GM18507 (cell line): ENCODE data around the gene CDSN.
A peak's percentile ranks its signal among the peaks of the same experiment; 100 is the strongest.
"Not testable (repeated sequence)": the region's sequence is repeated elsewhere in the genome, so short reads cannot be mapped to it uniquely, and the experiment has no call there.

Source experiments
- DNase-seq: peaks from one replicate; pipeline ENCODE4 v3.0.0; 2011; ENCODE audit warnings: low read depth; ENCODE audit not compliant: insufficient read length; ENCODE audit errors: extremely low spot score
- FAIRE-seq: peaks from 2 replicates; lab custom pipeline; 2011; peaks lifted over from hg19 to GRCh38; lab: Jason Lieb, UNC

Gene CDSN, protein sequence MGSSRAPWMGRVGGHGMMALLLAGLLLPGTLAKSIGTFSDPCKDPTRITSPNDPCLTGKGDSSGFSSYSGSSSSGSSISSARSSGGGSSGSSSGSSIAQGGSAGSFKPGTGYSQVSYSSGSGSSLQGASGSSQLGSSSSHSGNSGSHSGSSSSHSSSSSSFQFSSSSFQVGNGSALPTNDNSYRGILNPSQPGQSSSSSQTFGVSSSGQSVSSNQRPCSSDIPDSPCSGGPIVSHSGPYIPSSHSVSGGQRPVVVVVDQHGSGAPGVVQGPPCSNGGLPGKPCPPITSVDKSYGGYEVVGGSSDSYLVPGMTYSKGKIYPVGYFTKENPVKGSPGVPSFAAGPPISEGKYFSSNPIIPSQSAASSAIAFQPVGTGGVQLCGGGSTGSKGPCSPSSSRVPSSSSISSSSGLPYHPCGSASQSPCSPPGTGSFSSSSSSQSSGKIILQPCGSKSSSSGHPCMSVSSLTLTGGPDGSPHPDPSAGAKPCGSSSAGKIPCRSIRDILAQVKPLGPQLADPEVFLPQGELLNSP

DNA sequence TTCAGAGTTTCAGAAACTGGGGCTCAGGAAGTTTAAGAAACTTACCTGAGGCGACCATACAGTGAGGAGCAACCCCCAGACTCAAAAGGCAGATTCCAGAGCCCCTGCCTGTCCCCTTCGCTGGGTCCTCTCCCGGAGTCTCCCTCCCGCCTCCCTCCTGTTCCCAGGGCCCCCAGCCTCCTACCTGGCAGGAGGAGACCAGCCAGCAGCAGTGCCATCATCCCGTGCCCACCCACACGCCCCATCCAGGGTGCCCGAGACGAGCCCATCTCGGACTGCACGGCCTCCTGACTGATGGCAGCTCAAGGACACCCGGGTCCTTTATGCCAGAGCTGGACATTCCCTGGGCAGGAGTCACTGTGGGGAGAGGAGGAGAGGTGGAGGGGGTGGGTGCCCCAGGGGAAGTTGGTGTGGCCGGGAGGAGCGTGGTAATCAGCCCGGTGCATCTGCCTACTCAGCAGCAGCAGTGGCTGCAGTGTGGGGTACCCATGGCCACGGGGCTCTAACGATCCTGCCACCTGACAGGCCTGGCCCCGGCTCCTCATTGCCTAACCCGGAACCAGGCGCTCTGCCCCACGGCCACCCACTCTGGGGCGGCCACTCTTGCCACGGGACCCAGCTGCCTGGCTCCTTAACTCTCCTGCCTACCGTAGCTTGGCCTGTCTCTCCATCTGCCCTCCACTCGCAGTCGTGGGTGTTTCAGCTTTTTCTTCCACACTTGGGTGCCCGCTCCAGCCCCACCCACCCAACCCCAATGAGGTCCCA lies at the start of gene CDSN:
TSS of gene CDSN (minus strand) at position 296 of the 765 bp plus-strand sequence. CDS start at position 269, 27 bp downstream.
- no peak for FAIRE-seq
- DNase-seq: no peak

GRCh38 chr6:31169123-31169857 lies 49.0 kb upstream of the CDSN start:
- DNase-seq (no peak), FAIRE-seq (no peak)

DNA sequence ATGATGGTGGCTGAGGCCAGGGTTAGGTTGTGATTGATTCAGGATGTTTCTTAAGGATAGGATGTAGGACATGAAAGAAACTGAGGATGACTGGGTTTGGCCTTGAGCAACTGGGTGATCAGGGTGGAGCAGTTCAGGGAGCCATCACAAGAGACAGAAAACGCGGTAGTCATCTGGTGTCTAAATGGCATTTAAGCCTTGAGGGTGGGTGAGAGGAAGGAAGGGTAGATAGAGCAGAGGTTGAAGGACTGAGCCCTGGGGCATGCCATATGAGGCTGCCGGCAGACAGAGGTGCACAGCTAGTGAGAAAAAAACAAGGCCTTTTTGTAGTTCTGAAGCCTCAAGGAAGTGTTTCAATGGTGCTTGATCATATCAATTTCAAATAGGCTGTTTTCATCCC lies 48.4 kb upstream of the CDSN start:
- no peak for FAIRE-seq
- no peak for DNase-seq

GRCh38 chr6:31165986-31166385 lies 45.7 kb upstream of the CDSN start:
- no peak for DNase-seq
- FAIRE-seq: no peak

DNA sequence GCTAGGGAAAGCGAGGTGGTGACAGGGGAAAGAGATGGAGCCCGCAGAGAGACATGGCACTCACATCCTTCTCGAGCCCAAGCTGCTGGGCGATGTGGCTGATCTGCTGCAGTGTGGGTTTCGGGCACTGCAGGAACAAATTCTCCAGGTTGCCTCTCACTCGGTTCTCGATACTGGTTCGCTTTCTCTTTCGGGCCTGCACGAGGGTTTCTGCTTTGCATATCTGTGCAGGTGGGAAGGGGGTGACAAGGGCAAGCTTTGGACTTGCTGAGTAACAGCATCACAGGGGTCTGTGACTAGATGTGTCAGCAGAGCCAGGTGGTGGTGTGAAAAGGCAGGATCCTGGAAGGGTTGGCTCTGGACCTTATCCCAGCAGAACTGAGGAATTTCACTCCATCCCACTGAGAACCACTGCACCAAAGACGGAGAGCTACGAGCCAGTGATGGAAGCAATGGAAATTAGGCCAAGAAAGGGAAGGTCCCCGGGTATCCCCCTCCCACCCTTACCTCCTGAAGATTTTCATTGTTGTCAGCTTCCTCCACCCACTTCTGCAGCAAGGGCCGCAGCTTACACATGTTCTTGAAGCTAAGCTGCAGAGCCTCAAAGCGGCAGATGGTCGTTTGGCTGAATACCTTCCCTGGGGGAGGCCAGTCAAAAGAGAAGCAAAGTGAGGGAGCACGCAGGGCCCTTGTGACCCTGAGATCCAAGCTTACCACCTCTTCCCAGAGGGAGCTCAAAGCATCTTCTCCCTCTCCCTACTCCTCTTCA lies 45.0 kb upstream of the CDSN start:
- DNase-seq: not testable (repeated sequence)
- FAIRE-seq: peak; percentile 74

DNA sequence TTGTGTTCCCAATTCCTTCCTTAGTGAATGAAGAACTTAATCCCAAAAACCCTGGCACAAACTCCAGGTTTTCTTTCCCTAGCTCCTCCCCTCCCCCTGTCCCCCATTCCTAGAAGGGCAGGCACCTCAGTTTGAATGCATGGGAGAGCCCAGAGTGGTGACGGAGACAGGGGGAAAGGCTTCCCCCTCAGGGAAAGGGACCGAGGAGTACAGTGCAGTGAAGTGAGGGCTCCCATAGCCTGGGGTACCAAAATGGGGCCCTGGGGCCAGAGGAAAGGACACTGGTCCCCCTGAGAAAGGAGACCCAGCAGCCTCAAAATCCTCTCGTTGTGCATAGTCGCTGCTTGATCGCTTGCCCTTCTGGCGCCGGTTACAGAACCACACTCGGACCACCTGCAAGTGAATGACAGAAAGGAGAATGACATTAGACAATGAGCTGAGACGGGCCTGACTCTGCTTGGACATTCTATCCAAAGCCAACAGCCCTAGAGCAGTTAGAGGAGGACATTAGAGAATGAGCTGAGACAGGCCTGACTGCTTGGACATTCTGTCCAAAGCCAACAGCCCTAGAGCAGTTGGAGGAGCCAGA lies 44.3 kb upstream of the CDSN start:
- DNase-seq, FAIRE-seq: not testable (repeated sequence)

GRCh38 chr6:31163922-31164321 lies 43.7 kb upstream of the CDSN start:
- FAIRE-seq: no peak
- no peak for DNase-seq

- FAIRE-seq: no peak
- no peak for DNase-seq
These were observed 42.4 kb upstream of the CDSN start for GRCh38 chr6:31162463-31163165.

DNA sequence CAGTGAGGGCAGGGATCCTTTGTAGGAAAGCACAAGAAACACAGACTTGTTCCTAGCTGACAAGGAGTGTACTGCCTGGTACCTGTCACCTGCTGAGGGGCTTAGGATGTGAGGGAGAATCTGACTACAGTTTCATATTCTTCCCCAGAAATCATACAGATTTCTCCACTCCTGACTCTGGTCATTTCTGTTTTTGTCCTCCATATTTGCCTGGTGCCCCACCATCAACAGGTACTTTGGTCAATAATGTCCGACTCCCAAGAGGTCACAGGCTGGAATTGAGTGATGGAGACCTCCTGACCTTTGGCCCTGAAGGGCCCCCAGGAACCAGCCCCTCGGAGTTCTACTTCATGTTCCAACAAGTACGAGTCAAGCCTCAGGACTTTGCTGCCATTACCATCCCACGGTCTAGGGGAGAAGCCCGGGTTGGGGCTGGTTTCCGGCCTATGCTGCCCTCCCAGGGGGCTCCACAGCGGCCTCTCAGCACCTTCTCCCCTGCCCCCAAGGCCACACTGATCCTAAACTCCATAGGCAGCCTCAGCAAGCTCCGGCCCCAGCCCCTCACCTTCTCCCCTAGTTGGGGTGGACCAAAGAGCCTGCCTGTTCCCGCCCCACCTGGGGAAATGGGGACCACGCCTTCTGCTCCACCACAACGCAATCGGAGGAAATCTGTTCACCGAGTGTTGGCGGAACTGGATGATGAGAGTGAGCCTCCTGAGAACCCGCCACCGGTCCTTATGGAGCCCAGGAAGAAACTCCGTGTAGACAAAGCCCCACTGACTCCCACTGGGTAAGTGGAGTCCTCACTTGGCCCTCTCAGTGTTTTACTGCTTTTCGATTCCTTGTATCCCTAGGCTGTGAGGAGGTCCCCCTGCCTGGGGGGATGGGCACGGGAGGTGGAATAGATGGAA lies 41.2 kb upstream of the CDSN start:
- FAIRE-seq (no peak), DNase-seq (no peak)

DNA sequence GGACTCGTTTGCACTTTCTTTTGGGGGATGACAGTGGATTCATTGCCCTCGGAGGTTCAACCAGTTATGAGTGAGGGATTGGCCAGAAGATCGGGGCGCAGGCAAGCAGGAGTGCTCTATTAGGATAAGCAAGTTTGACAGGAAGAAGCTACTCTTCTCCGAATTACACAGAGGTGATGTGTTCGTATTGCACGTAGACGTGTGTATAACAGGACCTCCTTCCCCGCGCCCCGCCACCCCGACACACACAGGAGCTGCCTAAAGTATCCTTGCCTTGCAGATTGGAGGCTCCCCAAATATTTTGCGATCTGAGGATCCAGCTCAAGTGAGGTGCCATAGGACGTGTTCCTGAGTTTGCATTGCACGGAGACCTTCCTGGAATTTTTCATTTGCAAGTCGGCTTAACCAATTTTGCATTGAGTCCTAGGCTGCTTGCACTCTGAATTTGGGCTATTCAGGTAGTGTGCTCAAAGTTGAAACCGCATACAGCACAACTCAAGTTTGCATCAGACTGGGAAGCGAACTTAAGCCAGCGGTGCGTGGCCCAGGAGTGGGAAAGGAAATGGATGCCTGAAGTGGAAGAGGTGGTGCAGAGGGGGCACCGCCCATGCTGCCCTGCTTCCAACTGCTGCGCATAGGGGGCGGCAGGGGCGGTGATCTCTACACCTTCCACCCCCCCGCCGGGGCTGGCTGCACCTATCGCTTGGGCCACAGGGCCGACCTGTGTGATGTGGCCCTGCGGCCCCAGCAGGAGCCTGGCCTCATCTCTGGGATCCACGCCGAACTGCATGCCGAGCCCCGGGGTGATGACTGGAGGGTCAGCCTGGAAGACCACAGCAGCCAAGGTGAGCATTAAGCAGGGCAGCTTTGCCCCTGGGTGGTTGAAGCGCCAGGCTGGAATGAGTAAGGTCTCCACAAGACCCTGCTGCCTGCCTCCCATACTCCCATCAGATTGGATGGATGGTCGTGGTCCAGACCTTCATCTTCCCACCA lies 38.9 kb upstream of the CDSN start:
- no peak for DNase-seq
- no peak for FAIRE-seq

GRCh38 chr6:31158140-31158862 lies 38.1 kb upstream of the CDSN start, which contains the start of gene TCF19:
TCF19 (plus strand) TSS chr6:31158589; CDS start chr6:31159470, 881 bp downstream.
- DNase-seq (peak; percentile 100), FAIRE-seq (peak; percentile 97)

GRCh38 chr6:31157513-31158139 lies 37.4 kb upstream of the CDSN start, which contains the start of gene CCHCR1:
CCHCR1 (minus strand) TSS chr6:31157802; CDS start chr6:31157600, 202 bp downstream.
- FAIRE-seq: no peak
- DNase-seq: no peak

DNA sequence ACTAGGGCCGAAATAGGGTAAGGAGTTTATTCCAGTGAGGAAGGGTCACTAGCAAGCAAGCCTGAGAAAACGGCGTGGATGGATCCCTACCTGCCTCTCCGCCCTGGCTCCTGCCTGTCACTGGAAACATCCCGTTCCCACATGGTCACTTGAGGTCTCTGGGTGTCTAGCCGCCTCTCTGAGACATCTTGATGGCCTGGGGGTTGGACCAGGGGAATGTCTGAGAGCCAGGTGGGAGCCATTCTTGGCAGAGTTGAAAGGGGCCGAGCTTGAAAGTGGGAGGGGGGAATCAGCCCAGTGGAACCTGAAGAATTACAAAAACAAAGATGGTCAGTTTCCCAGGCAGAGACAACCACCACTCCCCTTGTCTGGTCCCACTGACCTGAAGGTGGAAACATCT lies 36.4 kb upstream of the CDSN start:
- no peak for FAIRE-seq
- no peak for DNase-seq

GRCh38 chr6:31154436-31154835 lies 34.2 kb upstream of the CDSN start:
- no peak for FAIRE-seq
- DNase-seq: no peak

DNA sequence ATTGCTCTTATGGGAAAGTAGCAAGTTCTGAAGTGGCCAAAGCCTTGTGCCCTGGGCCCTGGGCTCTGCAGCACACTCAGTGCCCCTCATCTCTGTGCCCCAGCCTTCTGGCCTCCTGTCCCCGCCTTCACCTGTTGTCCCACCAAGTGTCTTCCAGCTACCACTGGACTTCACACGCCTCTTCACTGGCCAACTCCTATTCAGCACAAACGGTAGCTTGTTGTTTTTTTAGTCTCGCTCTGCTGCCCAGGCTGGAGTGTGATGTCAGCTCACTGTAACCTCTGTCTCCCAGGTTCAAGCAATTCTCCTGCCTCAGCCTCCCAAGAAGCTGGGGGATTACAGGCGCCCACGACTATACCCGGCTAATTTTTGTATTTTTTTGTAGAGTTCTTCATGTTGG lies 32.5 kb upstream of the CDSN start:
- FAIRE-seq: no peak
- DNase-seq: no peak
